Stimulated activated CD4-positive, alpha-beta T cell treated with anti-CD3 and anti-CD28 coated beads, Interleukin-2, amount 100 ng/mL, for 48 hours (primary cell): Measurements from ENCODE around the gene WDR64.

ENCODE experiments used
- DNase-seq, 2 donors: peaks; one replicate each; pipeline ENCODE4 v3.0.0-alpha.2; 2020

Gene WDR64

GRCh38 chr1:241652012-241652411 is at the start of gene WDR64:
Gene WDR64, plus strand, starts transcription at chr1:241652281. Its CDS starts 204 bp downstream, at chr1:241652485.
- DNase-seq = no peak

- no peak for DNase-seq
Observed at GRCh38 chr1:241603731-241604245, 48.3 kb upstream of the WDR64 start.

- no peak for DNase-seq
Observed at GRCh38 chr1:241605146-241605805, 46.8 kb upstream of the WDR64 start.

GRCh38 chr1:241606544-241606943 is 45.5 kb upstream of the WDR64 start:
- DNase-seq = no peak

- no peak for DNase-seq
Observed at GRCh38 chr1:241607497-241607896, 44.6 kb upstream of the WDR64 start.

- DNase-seq = no peak
Observed at GRCh38 chr1:241608379-241609033, 43.6 kb upstream of the WDR64 start.

GRCh38 chr1:241610056-241610815 is 41.8 kb upstream of the WDR64 start:
- DNase-seq = no peak

DNA sequence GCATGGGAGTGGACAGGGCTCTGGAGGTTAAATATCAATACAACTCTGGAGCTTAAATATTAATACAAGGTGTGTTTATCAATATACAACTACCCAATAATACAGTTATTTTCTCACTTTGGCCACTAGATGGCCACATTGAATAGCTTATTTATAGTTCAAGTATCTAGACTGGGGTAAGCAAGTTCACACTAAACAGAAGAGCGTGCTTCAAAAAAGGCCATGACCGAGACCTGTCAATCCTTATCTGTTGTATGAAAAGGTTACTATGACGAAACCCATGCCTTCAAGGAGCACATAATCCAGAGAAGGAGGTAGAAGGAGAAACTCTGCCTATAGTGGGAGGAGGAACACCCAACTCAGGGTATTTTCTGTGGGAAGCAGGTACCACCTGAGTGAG is 41.0 kb upstream of the WDR64 start:
- no peak for DNase-seq

DNA sequence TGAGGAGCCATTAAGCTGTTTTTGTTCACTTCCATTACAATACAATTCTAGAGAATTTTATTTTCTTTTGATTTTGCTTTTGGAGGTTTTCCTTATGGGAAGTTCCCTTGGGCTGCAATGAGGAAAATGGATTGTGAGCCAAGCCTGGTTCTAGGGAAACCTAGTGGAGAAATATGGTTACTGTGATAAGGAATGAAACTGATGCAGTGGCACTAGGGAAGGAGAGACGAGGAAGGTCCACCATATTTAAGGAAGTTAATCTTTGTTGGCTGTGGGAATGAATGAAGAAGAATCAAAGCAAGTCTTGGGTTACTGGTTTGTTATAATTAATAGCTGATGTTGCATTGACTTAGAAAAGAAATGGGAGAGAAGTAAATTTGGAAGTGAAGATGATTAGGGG is 40.3 kb upstream of the WDR64 start:
- no peak for DNase-seq

DNA sequence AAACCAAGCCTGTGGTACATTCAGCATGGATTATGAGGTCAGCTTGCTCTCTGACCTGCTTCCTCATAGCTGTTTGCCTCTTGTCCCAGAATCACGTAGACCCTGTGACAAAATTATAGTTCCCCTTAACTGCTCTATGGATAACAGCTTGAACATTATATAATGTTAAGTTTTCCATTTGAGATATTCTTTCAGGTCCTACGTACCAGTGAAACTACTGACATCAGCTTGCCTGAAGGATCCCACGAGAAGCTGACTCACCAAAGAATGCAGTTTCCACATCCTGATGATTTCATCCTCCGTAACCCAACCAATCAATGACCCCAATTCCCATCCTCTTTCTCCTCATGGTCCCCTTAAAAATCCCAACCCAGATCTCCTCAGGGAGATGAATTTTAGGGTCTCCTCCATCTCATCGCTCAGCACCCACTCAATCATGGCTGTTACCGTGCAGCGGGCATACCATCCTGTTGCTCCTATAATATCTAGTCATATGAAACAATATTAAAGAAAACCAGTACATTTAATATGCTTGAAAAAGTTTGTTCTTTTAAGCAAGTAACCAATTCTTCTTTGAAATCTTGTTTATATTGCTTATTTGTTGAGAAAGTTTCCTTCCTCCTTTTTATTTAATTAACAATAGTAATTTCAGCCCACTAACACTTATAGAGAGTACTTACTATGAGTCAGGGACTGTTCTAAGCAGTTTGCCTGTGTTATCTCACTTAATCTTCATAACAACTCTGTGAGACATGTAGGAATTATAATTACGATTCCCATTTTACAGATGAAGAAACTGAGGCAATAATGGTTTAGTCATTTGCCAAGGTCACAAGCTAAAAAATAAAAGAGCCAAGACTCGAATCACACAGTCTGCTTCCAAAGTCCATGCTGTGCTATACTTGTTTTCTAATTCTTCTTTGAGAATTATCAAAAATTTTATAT is 39.3 kb upstream of the WDR64 start:
- DNase-seq = no peak

DNA sequence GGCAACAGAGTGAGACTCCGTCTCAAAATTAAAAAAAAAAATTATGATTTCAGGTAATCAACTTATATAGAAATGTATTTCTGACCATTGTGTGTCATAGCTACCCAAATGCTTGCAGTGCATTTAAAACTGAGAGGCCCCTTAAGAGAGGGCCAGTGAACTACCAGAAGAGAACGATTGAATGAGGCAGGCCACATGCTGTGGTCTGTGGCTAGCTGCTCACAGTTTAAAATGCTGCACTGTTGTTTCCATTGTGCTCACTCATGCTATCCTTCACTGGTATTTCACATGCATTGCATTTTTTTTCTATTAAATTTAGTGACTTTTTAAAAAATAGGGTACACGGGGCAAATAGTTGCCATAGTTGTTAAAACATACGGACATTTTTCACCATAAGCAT is 37.9 kb upstream of the WDR64 start:
- no peak for DNase-seq

- DNase-seq = no peak
Observed at GRCh38 chr1:241614572-241614971, 37.5 kb upstream of the WDR64 start.

DNA sequence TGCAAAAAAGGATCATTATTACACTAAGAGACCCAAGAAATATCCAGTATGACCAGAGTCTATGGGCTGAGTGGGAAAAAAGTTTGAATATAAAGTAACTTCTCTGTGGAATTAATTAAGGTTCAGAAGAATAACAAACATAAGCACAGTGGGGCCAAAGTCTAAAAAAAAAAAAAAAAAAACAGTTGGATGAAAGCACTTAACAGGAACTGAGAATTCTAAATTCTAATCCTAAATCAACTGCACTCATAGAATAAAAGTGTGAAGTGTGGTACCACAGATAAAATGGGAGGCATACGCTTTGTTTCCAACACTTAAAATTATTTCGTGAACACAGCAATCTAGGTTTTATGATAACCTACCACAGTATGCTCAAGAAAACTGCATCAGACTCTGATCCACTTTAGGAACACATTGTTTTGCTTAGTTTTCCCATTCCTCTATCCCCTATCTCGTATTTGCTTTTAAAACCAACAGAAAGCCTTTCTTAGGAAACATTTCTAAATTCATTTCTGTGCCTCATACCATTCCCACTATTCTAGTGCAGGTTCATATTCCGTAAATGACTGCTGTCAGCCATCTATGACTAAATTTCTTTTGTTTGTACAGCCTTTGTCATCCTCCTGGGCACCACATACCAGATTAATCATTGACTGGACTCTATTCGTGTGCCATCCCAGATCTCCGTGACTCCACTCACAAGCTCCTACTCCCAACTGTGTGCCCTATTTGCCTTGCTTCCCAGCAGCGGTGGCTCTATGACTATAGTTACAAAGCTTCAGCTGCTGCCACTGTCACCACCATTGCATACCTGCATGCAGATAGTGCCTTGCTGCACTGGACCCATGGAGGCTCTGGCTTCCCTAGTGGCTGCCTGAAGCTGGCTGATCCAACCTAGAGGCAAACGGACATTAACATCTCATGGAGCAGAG is 36.8 kb upstream of the WDR64 start:
- no peak for DNase-seq

- no peak for DNase-seq
Observed at GRCh38 chr1:241617426-241617825, 34.7 kb upstream of the WDR64 start.

DNA sequence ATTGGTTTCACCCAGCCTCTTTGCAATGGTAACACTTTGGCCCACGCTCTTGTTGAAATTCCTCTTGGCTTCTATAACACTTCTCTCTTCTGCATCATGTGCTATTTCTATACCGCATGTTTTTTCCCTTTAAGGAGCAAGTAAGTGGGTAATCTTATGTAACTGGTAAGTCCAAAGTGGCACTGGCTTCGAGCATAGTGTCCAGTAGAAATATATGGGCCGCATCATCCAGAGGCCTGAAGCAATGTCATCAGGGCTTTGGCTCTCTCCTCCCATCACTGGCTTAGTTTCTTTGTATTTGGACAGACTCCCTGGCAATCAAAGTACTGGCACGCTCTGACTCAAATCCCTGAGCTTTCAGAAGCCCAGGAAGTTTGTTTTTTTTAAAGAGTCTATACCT is 29.4 kb upstream of the WDR64 start:
- no peak for DNase-seq

DNA sequence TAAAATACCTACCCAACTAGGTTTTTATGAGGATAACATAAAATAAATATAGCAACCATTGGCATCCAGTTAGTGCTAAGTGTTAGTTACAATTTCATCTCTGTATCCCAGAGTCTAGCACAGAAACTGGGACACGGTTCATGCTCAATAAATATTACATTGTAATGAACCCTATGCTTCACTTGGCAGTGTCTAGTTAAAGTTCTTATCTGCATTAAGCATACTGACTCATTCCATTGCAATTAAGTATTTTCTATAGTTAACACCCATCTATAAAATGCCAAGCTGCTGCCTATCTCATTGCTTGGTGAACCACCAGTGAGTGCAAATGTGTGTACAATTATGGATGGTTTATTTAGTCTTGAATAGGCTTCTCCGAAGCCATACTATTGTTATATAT is 27.1 kb upstream of the WDR64 start:
- no peak for DNase-seq

GRCh38 chr1:241627453-241628259 is 24.4 kb upstream of the WDR64 start:
- peak in 1 of 2 donors; percentile 32 for DNase-seq

DNA sequence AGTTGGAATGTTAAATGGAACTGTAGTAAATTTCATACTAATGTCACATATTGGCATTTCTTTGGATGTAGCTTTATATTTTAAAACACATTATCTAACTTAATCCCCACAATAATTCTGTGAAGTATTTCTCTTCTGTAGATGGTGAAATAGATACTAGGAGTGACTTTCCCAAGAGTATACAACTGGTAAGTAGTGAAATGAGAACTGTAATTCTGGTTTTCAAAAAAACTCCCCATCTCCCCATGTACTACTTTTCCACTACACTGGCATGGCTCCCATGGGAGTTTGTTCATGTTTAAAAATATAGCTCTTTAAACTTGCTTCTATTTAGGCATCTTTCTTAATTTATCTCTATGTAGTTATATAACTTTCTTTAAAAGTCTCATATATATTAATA is 22.1 kb upstream of the WDR64 start:
- DNase-seq = no peak

DNA sequence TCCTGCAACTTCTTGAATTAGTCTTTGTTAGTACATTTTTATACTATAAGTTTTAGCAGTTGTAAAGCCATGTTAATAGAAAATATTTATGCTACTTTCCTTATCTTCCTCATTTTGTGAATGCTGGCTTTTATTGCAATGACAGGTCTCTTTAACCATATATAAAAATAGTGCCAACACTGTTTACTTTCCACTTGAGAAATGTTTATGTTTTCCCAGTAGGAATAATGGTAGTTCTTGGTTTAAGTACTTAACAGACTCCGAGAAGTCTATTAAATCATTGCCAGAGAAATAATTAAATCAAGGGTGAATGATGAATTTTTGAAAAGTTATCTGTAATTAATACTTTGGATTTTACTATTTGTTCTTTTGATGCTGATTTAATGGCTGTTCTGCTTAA is 21.6 kb upstream of the WDR64 start:
- no peak for DNase-seq

GRCh38 chr1:241630899-241631298 is 21.2 kb upstream of the WDR64 start:
- DNase-seq = no peak

DNA sequence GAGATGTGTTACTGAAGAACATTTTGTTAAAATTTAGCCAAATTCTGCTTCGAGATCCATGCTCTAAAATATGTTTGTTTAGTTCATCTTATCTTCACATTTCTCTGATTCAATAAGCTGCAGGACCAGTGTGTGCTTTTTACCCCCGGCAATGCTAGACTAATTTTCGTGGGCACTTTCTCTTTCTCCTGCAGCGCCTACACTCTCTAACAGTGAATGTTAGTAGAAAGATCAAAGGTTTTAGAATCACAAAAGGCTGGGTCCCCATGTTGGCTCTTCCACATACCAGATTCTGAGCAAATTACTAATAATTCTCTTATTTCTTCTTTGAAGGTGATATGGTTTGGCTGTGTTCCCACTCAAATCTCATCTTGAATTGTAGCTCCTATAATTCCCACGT is 20.4 kb upstream of the WDR64 start:
- DNase-seq = no peak
